VCaP (cell line): ENCODE results near the gene RAB10.

Experiments
- H3K27ac ChIP-seq: fragments of 450-650 bp; 2 replicates; pipeline ENCODE4 v1.5.1; 2017
- TF ChIP-seq, protein P1 (sequence below): fragments of 450-650 bp; conservative IDR thresholded peaks from 2 replicates; pipeline ENCODE4 v1.5.1; 2017; ENCODE audit warnings: mild to moderate bottlenecking, moderate library complexity

Gene RAB10

DNA sequence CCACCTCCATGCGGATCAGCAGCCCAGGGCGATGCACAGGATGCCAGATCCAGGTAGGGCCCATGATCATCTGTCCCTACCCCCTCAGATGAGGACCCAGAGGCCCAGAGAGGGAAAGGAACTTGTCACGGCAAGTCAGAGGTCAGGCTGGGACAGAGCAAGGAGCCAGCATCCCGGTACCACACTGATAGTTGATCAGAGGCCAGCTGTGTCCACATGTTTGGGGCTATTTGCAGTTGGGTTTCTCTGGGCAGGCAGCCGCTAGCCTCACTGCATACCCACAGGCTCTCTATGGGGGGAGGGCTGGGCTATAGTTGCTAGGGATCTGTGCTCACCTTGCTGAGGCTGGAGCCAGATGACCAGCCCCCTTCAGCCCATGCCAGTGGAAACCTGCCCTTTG, 148.6 kb downstream of the RAB10 start:
- no peak overlapping the region for H3K27ac ChIP-seq
- TF ChIP-seq, protein P1, sequence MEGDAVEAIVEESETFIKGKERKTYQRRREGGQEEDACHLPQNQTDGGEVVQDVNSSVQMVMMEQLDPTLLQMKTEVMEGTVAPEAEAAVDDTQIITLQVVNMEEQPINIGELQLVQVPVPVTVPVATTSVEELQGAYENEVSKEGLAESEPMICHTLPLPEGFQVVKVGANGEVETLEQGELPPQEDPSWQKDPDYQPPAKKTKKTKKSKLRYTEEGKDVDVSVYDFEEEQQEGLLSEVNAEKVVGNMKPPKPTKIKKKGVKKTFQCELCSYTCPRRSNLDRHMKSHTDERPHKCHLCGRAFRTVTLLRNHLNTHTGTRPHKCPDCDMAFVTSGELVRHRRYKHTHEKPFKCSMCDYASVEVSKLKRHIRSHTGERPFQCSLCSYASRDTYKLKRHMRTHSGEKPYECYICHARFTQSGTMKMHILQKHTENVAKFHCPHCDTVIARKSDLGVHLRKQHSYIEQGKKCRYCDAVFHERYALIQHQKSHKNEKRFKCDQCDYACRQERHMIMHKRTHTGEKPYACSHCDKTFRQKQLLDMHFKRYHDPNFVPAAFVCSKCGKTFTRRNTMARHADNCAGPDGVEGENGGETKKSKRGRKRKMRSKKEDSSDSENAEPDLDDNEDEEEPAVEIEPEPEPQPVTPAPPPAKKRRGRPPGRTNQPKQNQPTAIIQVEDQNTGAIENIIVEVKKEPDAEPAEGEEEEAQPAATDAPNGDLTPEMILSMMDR = no peak

DNA sequence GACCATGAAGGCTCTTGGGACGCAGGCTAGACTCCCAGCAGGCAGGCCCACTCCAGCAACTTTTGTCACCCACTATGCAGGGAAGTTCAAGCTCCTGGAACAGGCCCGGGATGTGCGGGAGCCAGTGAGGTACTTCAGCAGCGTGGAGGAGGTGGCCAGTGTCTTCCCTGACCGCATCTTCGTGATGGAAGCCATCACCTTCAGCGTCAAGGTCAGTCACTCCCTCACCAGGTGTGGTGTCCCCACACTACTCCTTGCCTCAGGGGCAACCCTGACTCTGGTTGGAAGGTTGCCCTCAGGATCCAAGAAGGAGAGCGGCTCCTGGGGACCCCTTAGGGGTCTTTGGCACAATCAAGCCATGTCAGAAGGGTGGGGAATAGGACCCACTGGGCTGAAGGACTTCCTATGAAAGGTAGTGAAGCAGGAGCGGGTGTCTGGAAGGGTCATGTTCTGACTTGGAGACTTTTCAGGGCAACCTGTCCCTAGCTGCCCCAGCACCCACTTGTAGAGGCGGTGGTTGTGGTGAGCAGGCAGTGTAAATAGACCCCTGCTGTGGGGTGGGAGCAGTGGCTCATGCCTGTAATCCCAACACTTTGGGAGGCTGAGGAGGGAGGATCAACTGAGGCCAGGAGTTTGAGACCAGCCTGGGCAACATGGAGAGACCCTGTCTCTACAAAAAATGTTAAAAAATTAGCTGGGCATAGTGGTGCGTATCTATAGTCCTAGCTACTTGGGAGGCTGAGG, 149.2 kb downstream of the RAB10 start:
- TF ChIP-seq, protein P1 = no peak
- H3K27ac ChIP-seq = no peak overlapping the region

DNA sequence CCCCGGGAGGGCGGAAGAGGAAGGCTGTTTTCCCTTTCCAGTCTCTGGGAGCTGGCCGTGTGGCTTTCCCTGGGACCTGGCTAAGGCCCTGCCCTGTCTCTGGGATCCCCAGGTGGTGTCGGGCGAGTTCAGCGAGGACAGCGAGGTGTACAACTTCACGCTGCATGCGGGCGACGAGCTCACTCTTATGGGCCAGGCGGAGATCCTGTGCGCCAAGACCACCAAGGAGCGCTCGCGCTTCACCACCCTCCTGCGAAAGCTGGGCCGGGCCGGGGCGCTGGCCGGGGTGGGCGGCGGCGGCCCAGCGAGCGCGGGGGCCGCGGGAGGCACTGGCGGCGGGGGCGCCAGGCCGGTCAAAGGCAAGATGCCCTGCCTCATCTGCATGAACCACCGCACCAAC, 150.2 kb downstream of the RAB10 start:
- H3K27ac ChIP-seq = no peak overlapping the region
- TF ChIP-seq, protein P1 = no peak

DNA sequence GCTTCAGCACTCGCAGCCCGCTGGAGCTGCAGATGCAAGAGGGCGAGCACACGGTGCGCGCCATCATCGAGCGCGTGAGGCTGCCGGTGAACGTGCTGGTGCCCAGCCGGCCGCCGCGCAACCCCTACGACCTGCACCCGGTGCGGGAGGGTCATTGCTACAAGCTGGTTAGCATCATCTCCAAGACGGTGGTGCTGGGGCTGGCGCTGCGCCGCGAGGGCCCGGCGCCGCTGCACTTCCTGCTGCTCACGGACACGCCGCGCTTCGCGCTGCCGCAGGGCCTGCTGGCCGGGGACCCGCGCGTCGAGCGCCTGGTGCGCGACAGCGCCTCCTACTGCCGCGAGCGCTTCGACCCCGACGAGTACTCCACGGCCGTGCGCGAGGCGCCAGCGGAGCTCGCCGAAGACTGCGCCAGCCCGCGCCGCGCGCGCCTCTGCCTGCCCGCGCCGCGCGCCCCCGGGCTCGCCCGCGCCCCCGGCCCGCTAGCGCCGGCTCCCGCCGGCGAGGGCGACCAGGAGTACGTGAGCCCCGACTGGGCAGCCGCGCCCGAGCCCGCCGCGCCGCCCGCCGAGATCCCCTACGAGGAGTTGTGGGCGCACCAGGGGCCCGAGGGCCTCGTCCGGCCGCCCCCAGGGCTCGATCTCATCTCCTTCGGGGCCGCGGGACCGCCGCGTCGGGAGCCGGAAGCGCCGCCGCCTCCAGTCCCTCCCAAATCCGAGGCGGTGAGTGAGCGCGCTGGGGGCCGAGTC, 150.8 kb downstream of the RAB10 start:
- no peak overlapping the region for H3K27ac ChIP-seq
- TF ChIP-seq, protein P1 = no peak

DNA sequence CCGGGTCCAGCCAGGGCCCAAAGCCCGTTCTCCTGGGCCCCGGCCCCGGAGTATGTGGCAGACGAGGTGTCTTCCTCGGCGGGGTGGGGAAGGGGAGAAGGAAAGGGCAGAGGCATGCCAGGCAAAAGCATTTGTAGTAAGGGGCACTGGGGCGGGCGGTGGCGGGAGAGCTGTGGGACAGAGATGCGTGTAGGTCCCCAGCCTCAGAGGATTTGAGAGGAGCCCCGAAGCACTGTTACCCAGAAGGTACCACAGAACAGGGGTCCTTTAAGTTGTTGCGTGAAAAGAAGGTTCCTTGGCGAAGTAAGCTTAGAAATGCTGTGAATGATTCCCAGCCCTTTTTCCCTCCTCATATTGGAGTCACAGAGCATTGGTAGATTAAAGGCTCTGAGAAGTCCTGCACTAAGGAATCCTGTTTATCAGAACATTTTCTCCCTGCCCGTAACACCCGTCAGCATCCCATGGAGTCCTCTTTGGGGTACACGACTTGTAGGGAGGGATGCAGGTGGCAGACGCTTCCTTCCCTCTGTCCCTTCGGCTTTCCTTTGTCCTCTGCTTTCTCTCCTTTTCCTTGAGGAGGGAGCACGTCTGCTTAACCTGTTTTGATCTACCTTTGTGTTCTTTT, 151.5 kb downstream of the RAB10 start:
- TF ChIP-seq, protein P1 = no peak
- H3K27ac ChIP-seq = no peak overlapping the region

DNA sequence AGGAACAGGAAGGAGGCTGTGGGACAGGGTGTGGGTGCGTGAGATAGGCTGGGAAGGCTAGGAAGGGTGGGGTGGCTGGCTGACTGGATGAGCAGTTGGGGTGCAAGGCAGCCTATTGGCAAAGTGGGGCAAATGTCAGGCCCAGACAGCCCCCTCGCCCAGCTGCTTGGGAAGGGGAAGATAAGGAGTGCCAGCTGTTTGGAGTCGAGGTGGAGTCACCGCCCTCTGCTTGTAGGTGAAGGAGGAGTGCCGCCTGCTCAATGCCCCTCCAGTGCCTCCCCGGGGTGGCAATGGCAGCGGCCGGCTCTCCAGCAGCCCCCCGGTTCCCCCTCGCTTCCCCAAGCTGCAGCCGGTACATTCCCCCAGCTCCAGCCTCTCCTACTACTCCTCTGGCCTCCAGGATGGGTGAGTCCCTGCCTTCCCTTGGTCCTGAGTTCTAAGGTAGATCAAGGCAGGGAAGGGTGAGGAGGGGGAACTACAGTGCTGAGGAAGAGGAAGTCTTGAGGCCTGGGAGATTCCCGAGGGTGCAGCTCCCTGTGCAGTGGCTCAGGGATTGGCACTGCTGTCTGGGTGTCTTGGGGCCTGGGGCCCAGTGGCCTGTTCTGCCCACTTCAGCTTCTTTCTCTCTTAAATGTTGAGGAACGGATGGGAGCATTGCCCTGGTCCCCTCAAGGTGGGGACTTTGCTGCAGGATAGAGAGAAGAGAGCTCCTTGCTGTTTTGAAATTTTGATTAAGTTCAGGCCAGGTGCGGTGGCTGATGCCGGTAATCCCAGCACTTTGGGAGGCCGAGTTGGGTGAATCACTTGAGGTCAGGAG, 152.3 kb downstream of the RAB10 start:
- TF ChIP-seq, protein P1 = no peak
- no peak overlapping the region for H3K27ac ChIP-seq
